GM23338 (cell line): Measurements from ENCODE around the gene GRID1.

Source experiments
- EZH2 ChIP-seq: fragments of 200-600 bp; sonication (generic); IDR thresholded peaks from one replicate; pipeline ENCODE4 v1.8.0; 2017; ENCODE audit warnings: antibody characterized with exemption, mild to moderate bottlenecking, low read depth; ENCODE audit not compliant: unreplicated experiment
- REST ChIP-seq: IDR thresholded peaks from one replicate; pipeline ENCODE4 v1.6.1; 2018; ENCODE audit warnings: antibody characterized with exemption; ENCODE audit not compliant: unreplicated experiment
- TF ChIP-seq, protein P1 (sequence below), 2 experiments: fragments of 200-600 bp in 1 of 2; sonication (generic) in 1 of 2; conservative IDR thresholded peaks; 2 replicates each; pipeline versions ENCODE4 v1.5.1 to v1.6.1; 2016 to 2017; ENCODE audit warnings: antibody characterized with exemption in 2 of 2, low read depth in 2 of 2, mild to moderate bottlenecking in 2 of 2, moderate library complexity in 1 of 2

DNA sequence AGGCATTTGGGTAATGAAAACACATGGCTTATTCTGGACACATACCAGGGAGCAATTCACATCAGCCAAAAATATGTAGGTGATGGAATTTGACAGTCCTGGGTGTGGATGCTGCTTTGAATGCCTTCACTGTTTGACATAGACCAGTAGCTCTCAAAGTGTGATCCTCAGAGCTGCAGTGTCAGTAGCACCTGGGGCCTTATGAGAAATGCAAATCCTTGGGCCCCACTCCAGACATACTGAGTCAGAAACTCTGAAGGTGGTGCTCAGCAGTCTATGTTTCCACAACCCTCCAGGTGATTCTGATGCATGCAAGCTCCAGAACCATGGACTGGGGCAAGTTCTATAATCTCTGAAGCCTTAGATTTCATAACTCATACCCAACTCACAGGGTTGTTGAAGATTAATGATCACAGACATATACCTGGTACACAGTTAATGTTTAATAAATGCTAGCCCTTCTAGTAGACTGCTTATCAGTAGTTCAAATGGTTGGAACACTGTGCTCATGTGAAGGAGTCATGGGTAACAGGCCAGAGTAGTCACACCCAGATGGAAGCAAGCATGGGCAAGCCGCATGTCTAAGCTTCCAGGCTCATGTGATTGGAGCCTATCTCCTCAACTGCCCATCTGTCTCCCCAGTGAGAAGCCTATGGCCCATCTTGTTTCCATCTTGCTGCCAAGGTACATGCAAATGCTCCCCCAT lies 715.7 kb downstream of the GRID1 start:
- no peak for TF ChIP-seq REST
- TF ChIP-seq, protein P1, sequence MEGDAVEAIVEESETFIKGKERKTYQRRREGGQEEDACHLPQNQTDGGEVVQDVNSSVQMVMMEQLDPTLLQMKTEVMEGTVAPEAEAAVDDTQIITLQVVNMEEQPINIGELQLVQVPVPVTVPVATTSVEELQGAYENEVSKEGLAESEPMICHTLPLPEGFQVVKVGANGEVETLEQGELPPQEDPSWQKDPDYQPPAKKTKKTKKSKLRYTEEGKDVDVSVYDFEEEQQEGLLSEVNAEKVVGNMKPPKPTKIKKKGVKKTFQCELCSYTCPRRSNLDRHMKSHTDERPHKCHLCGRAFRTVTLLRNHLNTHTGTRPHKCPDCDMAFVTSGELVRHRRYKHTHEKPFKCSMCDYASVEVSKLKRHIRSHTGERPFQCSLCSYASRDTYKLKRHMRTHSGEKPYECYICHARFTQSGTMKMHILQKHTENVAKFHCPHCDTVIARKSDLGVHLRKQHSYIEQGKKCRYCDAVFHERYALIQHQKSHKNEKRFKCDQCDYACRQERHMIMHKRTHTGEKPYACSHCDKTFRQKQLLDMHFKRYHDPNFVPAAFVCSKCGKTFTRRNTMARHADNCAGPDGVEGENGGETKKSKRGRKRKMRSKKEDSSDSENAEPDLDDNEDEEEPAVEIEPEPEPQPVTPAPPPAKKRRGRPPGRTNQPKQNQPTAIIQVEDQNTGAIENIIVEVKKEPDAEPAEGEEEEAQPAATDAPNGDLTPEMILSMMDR (conservative IDR thresholded peaks at IDR 0.05; ENCODE audit: low read depth in 2 of 2), result no peak
- TF ChIP-seq EZH2, result no peak
